BLaER1 treated with 17β-estradiol and CSF1 and Interleukin-3, amounts not matched to agents 10 nM and 100 nM (cell line): ENCODE measurements around the gene STK32A.

Experiments used
- H3K27ac ChIP-seq, 11 experiments: shearing (Covaris generic); formaldehyde crosslinking; 2 replicates each; pipeline ENCODE4 v1.8.1; 2022
- H3K27me3 ChIP-seq, 11 experiments: shearing (Covaris generic); formaldehyde crosslinking; 2 replicates each; pipeline ENCODE4 v1.8.1; 2022
- H3K36me3 ChIP-seq, 11 experiments: shearing (Covaris generic); formaldehyde crosslinking; 2 replicates each; pipeline ENCODE4 v1.8.1; 2022
- H3K4me1 ChIP-seq, 10 experiments: shearing (Covaris generic); formaldehyde crosslinking; 2 replicates each; pipeline ENCODE4 v1.8.1; 2022
- H3K4me2 ChIP-seq, 11 experiments: shearing (Covaris generic); formaldehyde crosslinking; 2 replicates each; pipeline ENCODE4 v1.8.1; 2022
- H3K4me3 ChIP-seq, 10 experiments: shearing (Covaris generic); formaldehyde crosslinking; 2 replicates each; pipeline ENCODE4 v1.8.1; 2022
- H3K9ac ChIP-seq, 11 experiments: shearing (Covaris generic); formaldehyde crosslinking; 2 replicates each; pipeline ENCODE4 v1.8.1; 2022
- H3K9me3 ChIP-seq, 11 experiments: shearing (Covaris generic); formaldehyde crosslinking; replicated peaks in 1 of 11; 2 replicates each; pipeline ENCODE4 v1.8.1; 2022
- H4K20me1 ChIP-seq, 11 experiments: shearing (Covaris generic); formaldehyde crosslinking; 2 replicates each; pipeline ENCODE4 v1.8.1; 2022
- Cebpa-rat ChIP-seq, 11 experiments: shearing (Covaris generic); IDR thresholded peaks; 2 replicates each; pipeline ENCODE4 v1.8.1; 2022

Gene STK32A

GRCh38 chr5:147375151-147375550 is 140.3 kb downstream of the STK32A start:
- no peak for TF ChIP-seq Cebpa-rat (IDR thresholded peaks at IDR 0.05)
- H3K9me3 ChIP-seq, result peaks cover 0 to 12% (median 7%) of the 10 kb centered on the region in 11 experiments; a peak in 8 of 22 replicates

GRCh38 chr5:147377682-147378081 is 142.9 kb downstream of the STK32A start:
- Histone ChIP-seq H4K20me1 (no peaks in the 10 kb centered on the region), H3K9ac (no peak overlapping the region), H3K9me3 (peaks cover 0 to 12% (median 7%) of the 10 kb centered on the region in 11 experiments; a peak in 8 of 22 replicates), H3K36me3 (no peaks in the 10 kb centered on the region), H3K27ac (no peak overlapping the region), H3K4me2 (no peak overlapping the region), H3K27me3 (no peaks in the 10 kb centered on the region), H3K4me1 (peaks cover 8 to 22% (median 10%) of the 10 kb centered on the region in 10 experiments; a peak in 16 of 20 replicates), H3K4me3 (no peak overlapping the region)
- TF ChIP-seq Cebpa-rat (IDR thresholded peaks at IDR 0.05), result no peak

More at GRCh38 chr5:147375151-147375550, 140.3 kb downstream of the STK32A start:
- Histone ChIP-seq H3K27ac (no peak overlapping the region), H3K9ac (no peak overlapping the region), H3K36me3 (no peaks in the 10 kb centered on the region), H3K4me2 (peak overlapping the region in 1 of 11 experiments; percentile 4; a peak in 1 of 22 replicates), H3K4me1 (peaks cover 8 to 28% (median 13%) of the 10 kb centered on the region in 10 experiments; a peak in 16 of 20 replicates), H3K27me3 (no peaks in the 10 kb centered on the region), H3K4me3 (no peak overlapping the region), H4K20me1 (no peaks in the 10 kb centered on the region)

- peaks cover 0 to 12% (median 7%) of the 10 kb centered on the region in 11 experiments; a peak in 8 of 22 replicates for H3K9me3 ChIP-seq
- no peak overlapping the region for H3K4me3 ChIP-seq
- H3K4me2 ChIP-seq, result no peak overlapping the region
- no peak overlapping the region for H3K9ac ChIP-seq
- no peaks in the 10 kb centered on the region for H3K4me1 ChIP-seq
- TF ChIP-seq Cebpa-rat (IDR thresholded peaks at IDR 0.05), result no peak
- H3K27ac ChIP-seq, result no peak overlapping the region
- H4K20me1 ChIP-seq, result no peaks in the 10 kb centered on the region
- H3K36me3 ChIP-seq, result no peaks in the 10 kb centered on the region
- no peaks in the 10 kb centered on the region for H3K27me3 ChIP-seq
Measured at GRCh38 chr5:147381555-147381954, 146.7 kb downstream of the STK32A start.

- H3K9me3 ChIP-seq, result peaks cover 0 to 12% (median 7%) of the 10 kb centered on the region in 11 experiments; a peak in 8 of 22 replicates
Measured at GRCh38 chr5:147382776-147383175, 147.9 kb downstream of the STK32A start.

GRCh38 chr5:147384346-147385193 is 149.7 kb downstream of the STK32A start:
- Histone ChIP-seq H3K4me1 (no peaks in the 10 kb centered on the region), H4K20me1 (no peaks in the 10 kb centered on the region), H3K36me3 (no peaks in the 10 kb centered on the region), H3K4me3 (no peak overlapping the region), H3K27ac (no peak overlapping the region), H3K9me3 (no peaks in the 10 kb centered on the region), H3K4me2 (no peak overlapping the region), H3K9ac (no peak overlapping the region), H3K27me3 (no peaks in the 10 kb centered on the region)
- no peak for TF ChIP-seq Cebpa-rat (IDR thresholded peaks at IDR 0.05)

More at GRCh38 chr5:147382776-147383175, 147.9 kb downstream of the STK32A start:
- Histone ChIP-seq H3K4me1 (no peaks in the 10 kb centered on the region), H3K4me3 (no peak overlapping the region), H3K27ac (no peak overlapping the region), H4K20me1 (no peaks in the 10 kb centered on the region), H3K27me3 (no peaks in the 10 kb centered on the region), H3K36me3 (no peaks in the 10 kb centered on the region), H3K4me2 (no peak overlapping the region), H3K9ac (no peak overlapping the region)
- no peak for TF ChIP-seq Cebpa-rat (IDR thresholded peaks at IDR 0.05)

- Histone ChIP-seq H3K4me2 (no peak overlapping the region), H3K9me3 (no peaks in the 10 kb centered on the region), H3K27ac (no peak overlapping the region), H3K36me3 (no peaks in the 10 kb centered on the region), H3K9ac (no peak overlapping the region), H3K4me3 (no peak overlapping the region), H3K27me3 (no peaks in the 10 kb centered on the region), H4K20me1 (no peaks in the 10 kb centered on the region), H3K4me1 (peaks cover 0 to 1% (median 0%) of the 10 kb centered on the region in 10 experiments; a peak in 1 of 20 replicates)
- TF ChIP-seq Cebpa-rat (IDR thresholded peaks at IDR 0.05), result no peak
Measured at GRCh38 chr5:147387109-147387508, 152.3 kb downstream of the STK32A start.

GRCh38 chr5:147388184-147389108 is 153.6 kb downstream of the STK32A start:
- H3K4me3 ChIP-seq, result no peak overlapping the region
- H3K4me1 ChIP-seq, result peaks cover 0 to 6% (median 0%) of the 10 kb centered on the region in 10 experiments; a peak in 6 of 20 replicates
- no peak overlapping the region for H3K27ac ChIP-seq
- no peak overlapping the region for H3K4me2 ChIP-seq
- H3K9ac ChIP-seq, result no peak overlapping the region
- no peaks in the 10 kb centered on the region for H3K36me3 ChIP-seq
- no peaks in the 10 kb centered on the region for H3K27me3 ChIP-seq
- no peak for TF ChIP-seq Cebpa-rat (IDR thresholded peaks at IDR 0.05)
- no peaks in the 10 kb centered on the region for H3K9me3 ChIP-seq
- H4K20me1 ChIP-seq, result no peaks in the 10 kb centered on the region

GRCh38 chr5:147390654-147391225 is 155.9 kb downstream of the STK32A start:
- no peak for TF ChIP-seq Cebpa-rat (IDR thresholded peaks at IDR 0.05)
- H3K27me3 ChIP-seq, result no peaks in the 10 kb centered on the region
- no peak overlapping the region for H3K4me2 ChIP-seq
- H3K36me3 ChIP-seq, result no peaks in the 10 kb centered on the region
- no peak overlapping the region for H3K9ac ChIP-seq
- H4K20me1 ChIP-seq, result no peaks in the 10 kb centered on the region
- H3K4me3 ChIP-seq, result no peak overlapping the region
- H3K9me3 ChIP-seq, result no peaks in the 10 kb centered on the region
- no peak overlapping the region for H3K27ac ChIP-seq
- peaks cover 0 to 14% (median 4%) of the 10 kb centered on the region in 10 experiments; a peak in 6 of 20 replicates for H3K4me1 ChIP-seq

- H3K9ac ChIP-seq, result no peak overlapping the region
- H4K20me1 ChIP-seq, result no peaks in the 10 kb centered on the region
- H3K9me3 ChIP-seq, result no peaks in the 10 kb centered on the region; a peak in 1 of 22 replicates
- no peak overlapping the region for H3K4me3 ChIP-seq
- H3K36me3 ChIP-seq, result no peaks in the 10 kb centered on the region
- H3K4me1 ChIP-seq, result peaks cover 0 to 14% (median 4%) of the 10 kb centered on the region in 10 experiments; a peak in 6 of 20 replicates
- no peak overlapping the region for H3K4me2 ChIP-seq
- TF ChIP-seq Cebpa-rat (IDR thresholded peaks at IDR 0.05), result no peak
- H3K27me3 ChIP-seq, result no peaks in the 10 kb centered on the region
- no peak overlapping the region for H3K27ac ChIP-seq
Measured at GRCh38 chr5:147391781-147392180, 157.0 kb downstream of the STK32A start.
